Liver (tissue), 9 donors: Measurements from ENCODE around the gene SARDH. TPM values are rescaled to one million over a fixed set of nuclear protein-coding genes. Genes with fewer than 3 reads are reported as not detected.

Experiments used
- DNase-seq: peaks from one replicate; pipeline ENCODE4 v3.0.0-alpha.2; 2017; ENCODE audit warnings: low spot score
- H3K27ac ChIP-seq, 2 donors: one replicate each; pipeline ENCODE4 v1.7.0; 2013; ENCODE audit warnings: inconsistent platforms in 2 of 2, low read length in 2 of 2, control low read depth in 1 of 2, low read depth in 1 of 2, mild to moderate bottlenecking in 1 of 2
- H3K27me3 ChIP-seq, 4 donors: one replicate each; pipeline versions ENCODE4 v1.6.1 to v1.7.0; 2013; ENCODE audit warnings: low read length in 3 of 4, inconsistent platforms in 1 of 4, mild to moderate bottlenecking in 1 of 4, moderate library complexity in 1 of 4; ENCODE audit not compliant: control insufficient read depth in 4 of 4, insufficient read depth in 4 of 4
- H3K36me3 ChIP-seq, 4 donors: one replicate each; pipeline versions ENCODE4 v1.6.1 to v1.7.0; 2013; ENCODE audit warnings: low read length in 3 of 4, mild to moderate bottlenecking in 3 of 4, low read depth in 1 of 4, moderate library complexity in 1 of 4; ENCODE audit not compliant: control insufficient read depth in 4 of 4, insufficient read depth in 3 of 4
- H3K4me1 ChIP-seq, 4 donors: one replicate each; pipeline versions ENCODE4 v1.6.1 to v1.7.0; 2013; ENCODE audit warnings: low read length in 3 of 4, mild to moderate bottlenecking in 3 of 4, moderate library complexity in 1 of 4; ENCODE audit not compliant: control insufficient read depth in 4 of 4, insufficient read depth in 4 of 4
- H3K4me3 ChIP-seq, 3 donors: one replicate each; pipeline versions ENCODE4 v1.6.1 to v1.7.0; 2013; ENCODE audit warnings: low read length in 3 of 3, control low read depth in 1 of 3, low read depth in 1 of 3, mild to moderate bottlenecking in 1 of 3
- H3K9ac ChIP-seq, 2 donors: one replicate each; pipeline ENCODE4 v1.7.0; 2013; ENCODE audit warnings: low read length in 2 of 2, mild to moderate bottlenecking in 2 of 2, moderate library complexity in 2 of 2, control low read depth in 1 of 2, low read depth in 1 of 2
- H3K9me3 ChIP-seq, 4 donors: one replicate each; pipeline versions ENCODE4 v1.6.1 to v1.7.0; 2013; ENCODE audit warnings: low read length in 3 of 4; ENCODE audit not compliant: control insufficient read depth in 4 of 4
- ATF3 ChIP-seq: IDR thresholded peaks from 2 replicates; pipeline ENCODE4 v1.6.1; 2016; ENCODE audit warnings: antibody characterized with exemption
- CTCF ChIP-seq: fragments of 150-350 bp; IDR thresholded peaks from 2 replicates; pipeline ENCODE4 v1.5.1; 2017; ENCODE audit warnings: improper control_type of control experiment, low read depth, low read length; ENCODE audit not compliant: missing input control
- EGR1 ChIP-seq, 2 donors: IDR thresholded peaks; 2 replicates each; pipeline ENCODE4 v1.6.1; 2016 to 2018; ENCODE audit warnings: antibody characterized with exemption in 2 of 2, low read depth in 2 of 2
- GABPA ChIP-seq, 2 donors: IDR thresholded peaks in 1 of 2; conservative IDR thresholded peaks in 1 of 2; 2 replicates each; pipeline ENCODE4 v1.6.1; 2016; ENCODE audit warnings: antibody characterized with exemption in 2 of 2, mild to moderate bottlenecking in 1 of 2, moderate library complexity in 1 of 2
- HNF4A ChIP-seq, 2 donors: conservative IDR thresholded peaks; 2 replicates each; pipeline ENCODE4 v1.6.1; 2016; ENCODE audit warnings: antibody characterized with exemption in 2 of 2, mild to moderate bottlenecking in 2 of 2
- HNF4G ChIP-seq: IDR thresholded peaks from 2 replicates; pipeline ENCODE4 v1.6.1; 2016; ENCODE audit warnings: antibody characterized with exemption
- JUND ChIP-seq, 2 donors: IDR thresholded peaks; 2 replicates each; pipeline ENCODE4 v1.6.1; 2016; ENCODE audit warnings: antibody characterized with exemption in 2 of 2
- MAX ChIP-seq: IDR thresholded peaks from 2 replicates; pipeline ENCODE4 v1.6.1; 2016; ENCODE audit warnings: antibody characterized with exemption
- RAD21 ChIP-seq, 2 donors: IDR thresholded peaks; 2 replicates each; pipeline ENCODE4 v1.6.1; 2016; ENCODE audit warnings: antibody characterized with exemption in 2 of 2, mild to moderate bottlenecking in 2 of 2
- REST ChIP-seq: IDR thresholded peaks from 2 replicates; pipeline ENCODE4 v1.6.1; 2016; ENCODE audit warnings: antibody characterized with exemption, mild to moderate bottlenecking
- SP1 ChIP-seq: IDR thresholded peaks from 2 replicates; pipeline ENCODE4 v1.6.1; 2018; ENCODE audit warnings: antibody characterized with exemption, mild to moderate bottlenecking
- TAF1 ChIP-seq: conservative IDR thresholded peaks from 2 replicates; pipeline ENCODE4 v1.6.1; 2016; ENCODE audit warnings: antibody characterized with exemption, mild to moderate bottlenecking
- YY1 ChIP-seq: IDR thresholded peaks from 2 replicates; pipeline ENCODE4 v1.6.1; 2016; ENCODE audit warnings: antibody characterized with exemption, mild to moderate bottlenecking
- ZBTB33 ChIP-seq: IDR thresholded peaks from 2 replicates; pipeline ENCODE4 v1.6.1; 2016; ENCODE audit warnings: antibody characterized with exemption
- WGBS: extraction: QIAGEN DNeasy Blood & Tissue Kit; methylation state at CpG from one replicate; pipeline ENCODE4 v1.1.7; 2013; 5-methylcytosine and 5-hydroxymethylcytosine counted together
- polyA plus RNA-seq, 2 donors: library from polyadenylated mRNA; stranded (reverse) in 1 of 2; unstranded in 1 of 2; fragments of 200-250 nt in 1 of 2; fragments of >200 nt in 1 of 2; fragmentation: Nextera tagmentation in 1 of 2; extraction: Ambion mirVana in 1 of 2; gene quantifications; one replicate each; pipeline versions ENCODE4 v1.2.1 to v1.2.3, GENCODE V29; 2013 to 2015
- total RNA-seq, 2 donors: library from RNA; depleted of rRNA; stranded (reverse); fragments of >200 nt; gene quantifications; one replicate each; pipeline ENCODE4 v1.2.3, GENCODE V29; 2014
- donor health status: healthy.
- donor health status: healthy.
- donor health status: healthy.
- donor health status: healthy.
- donor health status: healthy.

The SARDH gene
- total and polyA plus RNA-seq, 4 donors: 53.7 to 291 (median 63.4) TPM

- no peak overlapping the region for H3K9ac ChIP-seq
These were observed 105.1 kb downstream of the SARDH start for GRCh38 chr9:133632806-133633680.

GRCh38 chr9:133631111-133631510, 107.0 kb downstream of the SARDH start:
- no peak overlapping the region for H3K9ac ChIP-seq
- no peak for DNase-seq
- H3K36me3 ChIP-seq: no peaks in the 10 kb centered on the region
- H3K4me1 ChIP-seq: no peaks in the 10 kb centered on the region
- no peaks in the 10 kb centered on the region for H3K9me3 ChIP-seq
- no peaks in the 10 kb centered on the region for H3K27me3 ChIP-seq
- 92% methylated on average over 12 of the region's 12 CpGs for WGBS
- no peak overlapping the region for H3K4me3 ChIP-seq
- no peak overlapping the region for H3K27ac ChIP-seq
- TF ChIP-seq JUND (IDR thresholded peaks at IDR 0.05) (no peak), YY1 (no peak), RAD21 (IDR thresholded peaks at IDR 0.05) (no peak), GABPA (IDR thresholded peaks at IDR 0.05 in 1 of 2, conservative IDR thresholded peaks at IDR 0.05 in 1 of 2) (no peak), HNF4A (conservative IDR thresholded peaks at IDR 0.05) (no peak), MAX (no peak), REST (no peak), ZBTB33 (no peak), EGR1 (IDR thresholded peaks at IDR 0.05; ENCODE audit: low read depth in 2 of 2) (no peak), ATF3 (no peak), HNF4G (no peak)

More at GRCh38 chr9:133632806-133633680, 105.1 kb downstream of the SARDH start:
- no peak overlapping the region for H3K4me3 ChIP-seq
- no peaks in the 10 kb centered on the region for H3K9me3 ChIP-seq
- no peaks in the 10 kb centered on the region for H3K4me1 ChIP-seq
- H3K27me3 ChIP-seq: no peaks in the 10 kb centered on the region
- H3K36me3 ChIP-seq: no peaks in the 10 kb centered on the region
- DNase-seq: no peak
- TF ChIP-seq CTCF: no peak
- no peak for TF ChIP-seq HNF4G
- TF ChIP-seq RAD21 (IDR thresholded peaks at IDR 0.05): no peak
- no peak for TF ChIP-seq MAX
- TF ChIP-seq SP1: no peak
- TF ChIP-seq ZBTB33: no peak
- no peak for TF ChIP-seq TAF1
- no peak overlapping the region for H3K27ac ChIP-seq
- 68% methylated on average over 27 of the region's 27 CpGs for WGBS
